T47D (cell line): ENCODE data around the gene NSMCE1.

Source experiments
- DNase-seq, 2 experiments: peaks; one replicate each; pipeline versions ENCODE4 v3.0.0 to v3.0.0-alpha.2; 2011 to 2012; ENCODE audit warnings: low read depth in 1 of 2, low spot score in 1 of 2
- JUND ChIP-seq: IDR thresholded peaks from 2 replicates; pipeline ENCODE4 v1.6.1; 2012; ENCODE audit warnings: low read depth
- in situ Hi-C: cut with HindIII; loops from 2 replicates; pipeline ENCODE4 v1.10.0; 2016; ENCODE audit warnings: low sequenced_read_pairs, low pct_unique_long_range_greater_than_20kb

The NSMCE1 gene

DNA sequence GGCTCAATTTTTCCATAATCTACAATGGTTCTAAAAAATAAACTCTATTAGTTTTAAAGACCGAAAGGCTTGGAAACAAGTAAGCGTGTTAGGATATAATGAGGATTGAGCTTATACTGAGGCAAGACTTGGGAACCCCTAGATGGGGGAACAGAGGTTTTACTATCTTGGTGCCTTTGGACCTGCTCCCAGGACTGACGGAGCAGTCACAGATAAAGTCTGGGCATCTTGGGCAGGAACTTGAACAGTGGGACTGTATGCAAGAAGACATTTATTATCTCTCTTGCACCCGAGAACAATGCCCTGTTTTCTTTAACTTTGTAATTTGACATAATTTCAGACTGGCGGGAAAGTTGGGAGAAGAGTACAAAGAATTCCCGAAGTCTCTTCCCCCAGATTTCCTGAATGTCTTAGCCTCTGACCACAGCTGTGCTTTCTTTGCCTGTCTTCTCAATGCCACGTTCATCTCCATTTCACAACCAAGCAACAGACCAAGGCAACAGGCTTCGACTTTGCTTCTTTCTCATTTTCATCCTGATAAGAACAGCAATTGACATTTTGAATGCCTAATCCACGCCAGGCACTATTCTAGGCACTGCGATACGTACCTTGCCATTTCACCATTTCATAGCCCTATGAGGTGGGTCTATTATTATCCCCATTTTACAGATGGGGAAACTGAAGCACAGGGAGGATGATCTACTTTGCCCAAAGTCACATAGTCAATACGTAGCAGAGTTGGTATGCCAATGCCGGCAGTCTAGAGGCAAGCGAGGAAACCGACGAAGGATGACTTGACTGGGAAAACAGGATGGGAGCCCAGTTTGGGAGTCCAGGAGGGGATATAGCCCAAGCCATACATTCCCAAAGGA lies 42.2 kb upstream of the NSMCE1 start:
- no peak for DNase-seq
- TF ChIP-seq JUND = no peak
- in situ Hi-C loops = no loop called here

DNA sequence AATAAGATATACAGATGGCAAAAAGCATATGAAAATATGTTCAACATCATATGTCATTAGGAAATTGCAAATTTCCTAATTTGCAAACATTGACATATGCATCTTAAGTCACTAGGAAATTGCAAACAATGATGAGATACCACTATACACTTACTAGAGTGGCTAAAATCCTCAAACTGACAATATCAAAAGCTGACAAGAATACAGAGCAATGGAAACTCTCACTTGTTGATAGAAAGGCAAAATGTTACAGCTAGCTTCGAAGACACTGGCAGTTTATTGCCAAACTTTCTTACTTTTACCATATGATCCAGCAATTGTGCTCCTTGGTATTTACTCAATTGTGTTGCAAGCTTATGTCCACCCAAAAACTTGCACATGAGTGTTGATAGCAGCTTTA lies 40.2 kb upstream of the NSMCE1 start:
- DNase-seq = no peak
- TF ChIP-seq JUND = no peak
- in situ Hi-C loops = no loop called here

DNA sequence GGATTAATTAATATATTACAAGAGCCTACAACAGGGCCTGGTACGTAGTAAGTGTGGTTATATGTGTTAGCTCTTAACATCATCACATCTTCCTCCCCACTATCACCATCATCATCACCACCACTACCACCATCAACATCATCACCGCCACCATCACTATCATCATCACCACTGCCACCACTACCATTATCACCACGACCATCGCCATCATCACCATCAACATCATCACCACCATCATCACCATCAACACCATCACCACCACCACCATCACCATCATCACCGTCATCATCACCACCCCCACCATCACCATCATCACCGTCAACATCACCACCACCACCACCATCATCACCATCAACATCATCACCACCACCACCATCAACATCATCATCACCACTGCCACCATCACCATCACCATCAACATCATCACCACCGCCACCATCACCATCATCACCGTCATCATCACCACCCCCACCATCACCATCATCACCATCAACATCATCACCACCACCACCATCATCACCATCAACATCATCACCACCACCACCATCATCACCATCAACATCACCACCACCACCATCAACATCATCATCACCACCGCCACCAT lies 37.4 kb upstream of the NSMCE1 start:
- DNase-seq = no peak
- in situ Hi-C loops = no loop called here

DNA sequence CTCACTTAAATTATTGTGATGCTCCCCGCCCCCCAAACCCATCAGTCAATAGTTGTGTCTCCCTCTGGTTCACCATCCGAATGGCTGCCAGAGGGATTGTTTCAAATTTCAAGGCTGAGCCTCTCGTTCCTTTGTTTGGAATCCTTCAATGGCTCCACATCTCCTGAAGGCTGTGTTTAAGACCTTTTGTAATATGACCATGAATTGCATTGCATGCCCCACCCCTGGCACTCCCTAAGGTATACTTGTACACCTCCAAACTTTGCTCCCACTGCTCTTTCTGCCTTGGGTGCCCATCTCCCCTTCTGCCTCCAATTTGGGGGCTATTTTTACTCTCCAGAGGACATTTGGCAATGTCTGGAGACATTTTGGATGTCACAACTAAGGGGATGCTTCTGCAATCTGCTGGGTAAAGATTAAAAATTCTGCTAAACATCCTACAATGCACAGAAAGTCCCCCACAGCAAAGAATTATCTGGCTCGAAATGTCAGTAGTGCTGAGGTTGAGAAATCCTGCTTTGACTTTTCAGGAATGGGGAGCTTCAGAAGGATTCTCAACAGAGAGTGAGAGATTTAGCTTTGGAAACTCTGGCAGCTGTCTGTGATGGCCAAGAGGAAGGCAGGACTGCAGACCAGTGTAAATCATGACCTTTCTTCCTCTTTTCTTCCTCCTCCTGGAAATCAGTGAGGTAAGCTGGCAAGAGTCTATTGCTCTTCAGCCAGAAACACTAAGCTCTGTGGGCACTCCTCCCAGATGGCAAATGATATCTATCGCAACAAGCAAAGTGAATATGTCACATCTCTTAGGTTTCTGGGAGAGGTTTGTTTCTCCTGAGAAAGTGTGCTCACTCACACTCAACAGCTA lies 36.5 kb upstream of the NSMCE1 start:
- no peak for DNase-seq
- TF ChIP-seq JUND = no peak
- in situ Hi-C loops = no loop called here

More for the DNA sequence above, 37.4 kb upstream of the NSMCE1 start:
- no peak for TF ChIP-seq JUND

DNA sequence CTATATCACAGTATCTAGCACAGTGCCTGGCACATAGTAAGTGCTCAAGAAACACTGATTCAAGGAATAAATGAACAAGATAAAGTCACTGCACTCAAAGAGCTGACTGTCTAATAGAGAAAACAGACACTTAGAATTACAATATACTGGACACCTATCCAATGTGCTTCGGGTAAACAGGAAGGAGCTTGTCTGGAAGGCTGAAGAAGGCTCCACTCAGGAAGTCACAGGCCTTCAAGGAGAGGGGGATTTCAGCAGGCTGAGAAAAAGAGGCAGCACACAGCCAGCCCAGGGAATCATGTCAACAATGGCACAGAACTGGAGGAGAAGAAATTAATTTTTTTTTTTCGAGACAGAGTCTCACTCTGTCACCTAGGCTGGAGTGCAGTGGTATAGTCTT lies 35.5 kb upstream of the NSMCE1 start:
- no peak for TF ChIP-seq JUND
- no peak for DNase-seq
- in situ Hi-C loops = no loop called here

DNA sequence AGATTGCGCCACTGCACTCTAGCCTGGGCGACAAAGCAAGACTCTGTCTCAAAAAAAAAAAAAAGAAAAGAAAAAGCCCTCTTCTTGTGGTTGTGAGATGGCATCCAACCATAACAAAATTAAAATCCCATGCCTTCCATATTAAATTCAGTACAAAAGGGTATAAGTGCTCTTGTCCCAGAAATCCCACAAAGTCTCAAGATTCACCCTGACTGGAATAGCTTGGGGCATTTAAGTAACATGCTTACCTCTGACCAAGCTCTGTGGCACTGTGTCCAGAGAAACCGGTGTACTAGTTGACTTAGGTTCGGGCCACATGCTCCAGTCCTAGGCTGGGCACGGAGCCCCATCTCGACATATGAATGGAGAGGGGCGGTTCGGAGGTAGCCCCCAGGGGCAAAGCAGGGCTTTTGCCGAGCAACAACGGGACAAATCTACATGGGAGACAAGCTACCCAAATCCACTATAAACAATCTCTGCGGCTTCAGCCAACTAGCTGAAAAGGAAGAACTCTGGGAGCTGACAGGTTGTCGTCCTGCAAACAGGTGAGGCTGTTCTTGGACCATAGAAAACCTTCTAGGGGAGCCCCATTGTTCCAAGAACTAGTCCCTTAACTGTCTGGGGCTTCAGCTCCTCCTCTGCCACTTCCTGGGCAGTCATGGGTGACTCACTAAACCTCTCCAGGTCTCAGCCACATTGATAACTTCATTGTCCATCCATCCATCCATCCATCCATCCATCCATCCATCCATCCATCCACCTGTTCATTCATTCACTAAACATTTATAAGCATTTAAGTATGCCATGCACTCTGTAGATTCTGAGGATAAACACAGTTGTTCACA lies 34.9 kb upstream of the NSMCE1 start:
- in situ Hi-C loops = no loop called here
- DNase-seq = no peak
- no peak for TF ChIP-seq JUND

DNA sequence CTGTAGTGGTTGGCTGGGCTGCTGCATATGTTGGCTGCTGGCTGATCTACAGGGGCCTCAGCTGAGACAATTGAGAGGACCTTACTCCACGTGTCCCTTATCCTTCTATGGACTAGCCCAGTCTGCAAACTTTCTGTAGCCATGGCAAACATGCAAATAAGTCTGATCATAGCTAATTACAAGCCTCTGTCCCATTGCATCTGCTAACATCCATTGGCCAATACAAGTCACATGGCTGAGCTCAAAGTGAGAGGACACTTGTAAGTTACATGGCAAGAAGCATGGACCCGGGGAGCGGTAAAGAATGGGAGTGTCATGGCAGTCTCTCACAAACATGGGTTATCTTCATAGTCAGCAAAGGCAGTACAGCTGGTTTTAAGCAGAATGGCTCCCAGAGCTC lies 33.6 kb upstream of the NSMCE1 start:
- in situ Hi-C loops = no loop called here
- TF ChIP-seq JUND = no peak
- DNase-seq = no peak

DNA sequence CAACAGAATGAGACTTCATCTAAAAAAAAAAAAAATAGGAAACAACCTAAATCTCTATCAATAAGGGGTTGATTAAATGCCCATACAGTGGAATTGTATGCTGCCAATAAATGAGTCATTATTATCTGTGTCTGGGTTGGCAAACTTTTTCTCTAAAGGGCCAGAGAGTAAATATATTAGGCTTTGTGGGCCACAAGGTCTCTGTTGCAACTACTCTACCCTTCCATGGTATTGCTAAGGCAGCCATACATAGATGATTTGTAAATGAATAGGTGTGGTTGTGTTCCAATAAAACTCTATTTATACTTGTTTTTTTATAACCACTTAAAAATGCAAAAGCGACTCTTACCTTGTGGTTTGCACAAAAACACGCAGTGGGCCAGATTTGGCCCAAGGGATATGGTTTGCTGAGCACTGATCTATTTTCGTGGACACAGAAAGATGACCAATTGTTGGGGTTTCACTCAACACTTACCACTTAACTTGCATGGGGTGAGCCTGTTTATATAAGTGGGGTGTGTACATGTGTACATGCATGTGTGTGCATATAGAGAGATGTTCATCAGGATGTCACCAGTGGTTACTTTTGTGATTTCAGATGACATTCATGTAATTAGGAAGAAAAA lies 32.8 kb upstream of the NSMCE1 start:
- in situ Hi-C loops = no loop called here
- TF ChIP-seq JUND = no peak
- no peak for DNase-seq

DNA sequence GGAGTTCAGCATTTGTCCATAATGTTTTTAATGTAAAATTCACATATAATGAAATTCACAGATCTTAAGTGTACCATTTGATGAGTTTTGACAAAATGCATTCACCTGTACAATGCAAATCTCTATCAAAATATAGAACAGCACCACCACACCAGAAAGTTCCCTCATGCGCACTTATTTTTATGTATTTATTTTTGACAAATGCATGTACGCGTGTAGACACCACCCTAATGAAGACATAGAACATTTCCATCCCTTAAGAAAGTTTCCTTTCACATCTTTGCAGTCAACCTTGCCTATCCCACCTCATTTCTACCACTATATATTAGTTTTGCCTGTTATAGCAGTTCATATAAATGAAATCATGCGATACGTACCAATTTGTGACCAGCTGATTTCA lies 29.6 kb upstream of the NSMCE1 start:
- DNase-seq = no peak
- TF ChIP-seq JUND = no peak
- in situ Hi-C loops = no loop called here

DNA sequence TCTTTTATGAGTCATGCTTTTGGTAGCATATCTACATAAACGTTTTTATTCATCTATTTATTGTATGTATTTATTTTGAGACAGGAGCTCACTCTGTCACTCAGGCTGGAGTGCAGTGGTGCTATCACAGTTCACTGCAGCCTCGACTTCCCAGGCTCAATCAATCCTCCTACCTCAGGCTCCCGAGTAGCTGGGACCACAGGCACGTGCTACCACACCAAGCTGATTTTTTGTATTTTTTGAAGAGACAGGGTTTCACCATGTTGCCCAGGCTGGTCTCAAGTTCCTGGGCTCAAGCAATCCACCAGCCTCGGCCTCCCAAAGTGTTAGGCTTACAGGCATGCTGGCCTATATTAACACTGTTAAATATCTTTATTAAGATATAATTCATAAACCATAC lies 24.8 kb upstream of the NSMCE1 start:
- DNase-seq = no peak
- in situ Hi-C loops = no loop called here
- no peak for TF ChIP-seq JUND

DNA sequence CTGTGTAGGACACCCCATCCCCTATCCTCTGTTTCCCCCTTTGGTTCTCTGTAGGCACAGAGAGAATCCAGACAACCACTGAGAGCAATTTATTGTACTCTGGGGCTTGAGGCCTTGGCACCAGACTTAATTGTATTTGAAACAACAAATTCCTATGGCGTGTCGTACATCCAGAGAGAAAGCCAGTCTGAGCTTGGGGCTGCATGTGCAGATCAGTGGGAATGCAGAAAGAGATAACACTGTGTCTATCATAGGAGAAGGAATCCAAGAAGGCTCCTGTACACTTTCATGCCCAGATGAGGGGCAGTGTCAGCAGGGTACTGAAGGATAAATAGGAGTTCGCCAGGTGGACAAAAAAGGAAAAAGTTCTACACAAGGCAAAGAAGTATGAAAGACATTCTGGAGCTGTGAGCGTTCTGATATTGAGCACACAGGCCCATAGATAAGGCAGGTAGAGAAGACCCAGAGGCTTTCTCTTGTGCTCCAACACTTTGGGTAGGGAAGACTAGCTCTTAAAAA lies 23.2 kb upstream of the NSMCE1 start:
- no peak for DNase-seq
- in situ Hi-C loops = no loop called here
- TF ChIP-seq JUND = no peak
